ENCODE results near the gene KANTR. TPM values are rescaled to one million over a fixed set of nuclear protein-coding genes. Genes with fewer than 3 reads are reported as not detected.

The KANTR gene
- total and polyA plus RNA-seq, 2 experiments from 2014 or later: 6.4 to 15.5 TPM

DNA sequence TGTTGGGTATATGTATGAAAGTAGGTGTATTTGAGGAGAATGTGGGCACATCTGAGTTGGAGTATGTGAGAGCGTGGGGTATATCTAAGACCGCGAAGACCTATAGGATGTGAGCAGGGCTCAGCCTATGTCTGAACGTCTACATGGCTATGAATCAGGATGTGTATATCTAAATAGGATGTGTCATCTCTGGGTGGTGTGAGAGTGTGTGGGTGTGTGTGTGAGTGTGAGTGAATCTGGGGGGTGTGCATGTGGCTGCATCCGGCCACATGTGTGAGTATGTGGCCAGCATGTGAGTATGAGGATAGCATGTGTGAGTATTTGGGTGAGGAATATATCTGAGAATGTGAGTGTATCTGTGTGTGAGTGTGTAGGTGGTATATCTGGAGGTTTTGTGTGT, 37.6 kb upstream of the KANTR start:
- Histone ChIP-seq H3K79me2 (replicated peaks; ENCODE audit: insufficient read depth) (peaks cover 7% of the 10 kb centered on the region; the same call in 1 of the 2 replicates), H3K27ac (ENCODE audit: low read depth) (no peak overlapping the region), H3K4me3 (no peak overlapping the region), H3K27me3 (ENCODE audit: insufficient read depth) (no peaks in the 10 kb centered on the region), H2AFZ (no peak overlapping the region), H4K20me1 (replicated peaks; ENCODE audit: insufficient read depth) (no peaks in the 10 kb centered on the region), H3K9me2 (ENCODE audit: insufficient read depth) (no peaks in the 10 kb centered on the region), H3F3A (replicated peaks; ENCODE audit: low read depth) (no peaks in the 10 kb centered on the region), H3K4me2 (no peak overlapping the region), H3K4me1 (ENCODE audit: insufficient read depth) (no peaks in the 10 kb centered on the region), H3K36me3 (ENCODE audit: insufficient read depth) (no peaks in the 10 kb centered on the region)
- Mint-ChIP-seq H3K4me3 (no peak overlapping the region), H3K36me3 (ENCODE audit: low read depth) (0 out of 3 replicates have a peak, but pooled peaks cover 3% of the 10 kb centered on the region), H3K4me1 (no peaks in the 10 kb centered on the region), H3K9me3 (no peaks in the 10 kb centered on the region), H3K27me3 (ENCODE audit: insufficient read depth, low read depth, poor library complexity) (no peaks in the 10 kb centered on the region), H3K27ac (no peak overlapping the region)
- no peak for ATAC-seq
- TF ChIP-seq EZH2phosphoT487 (IDR thresholded peaks at IDR 0.05; ENCODE audit: unreplicated experiment) (no peak), EZH2 (IDR thresholded peaks at IDR 0.05; ENCODE audit: low read depth, unreplicated experiment) (no peak), NANOG (IDR thresholded peaks at IDR 0.05; ENCODE audit: borderline replicate concordance) (no peak), POLR2AphosphoS5 (IDR thresholded peaks at IDR 0.05; ENCODE audit: low read depth) (no peak), CREB1 (CRISPR knock-in tag; IDR thresholded peaks at IDR 0.05; ENCODE audit: low read depth) (no peak), ZNF114 (CRISPR knock-in tag; IDR thresholded peaks at IDR 0.05) (no peak), JUNB (IDR thresholded peaks at IDR 0.05; ENCODE audit: unreplicated experiment) (no peak)
- TF ChIP-seq, protein P1, sequence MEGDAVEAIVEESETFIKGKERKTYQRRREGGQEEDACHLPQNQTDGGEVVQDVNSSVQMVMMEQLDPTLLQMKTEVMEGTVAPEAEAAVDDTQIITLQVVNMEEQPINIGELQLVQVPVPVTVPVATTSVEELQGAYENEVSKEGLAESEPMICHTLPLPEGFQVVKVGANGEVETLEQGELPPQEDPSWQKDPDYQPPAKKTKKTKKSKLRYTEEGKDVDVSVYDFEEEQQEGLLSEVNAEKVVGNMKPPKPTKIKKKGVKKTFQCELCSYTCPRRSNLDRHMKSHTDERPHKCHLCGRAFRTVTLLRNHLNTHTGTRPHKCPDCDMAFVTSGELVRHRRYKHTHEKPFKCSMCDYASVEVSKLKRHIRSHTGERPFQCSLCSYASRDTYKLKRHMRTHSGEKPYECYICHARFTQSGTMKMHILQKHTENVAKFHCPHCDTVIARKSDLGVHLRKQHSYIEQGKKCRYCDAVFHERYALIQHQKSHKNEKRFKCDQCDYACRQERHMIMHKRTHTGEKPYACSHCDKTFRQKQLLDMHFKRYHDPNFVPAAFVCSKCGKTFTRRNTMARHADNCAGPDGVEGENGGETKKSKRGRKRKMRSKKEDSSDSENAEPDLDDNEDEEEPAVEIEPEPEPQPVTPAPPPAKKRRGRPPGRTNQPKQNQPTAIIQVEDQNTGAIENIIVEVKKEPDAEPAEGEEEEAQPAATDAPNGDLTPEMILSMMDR (conservative IDR thresholded peaks at IDR 0.05; ENCODE audit: low read depth in 2 of 2): no peak
- TF ChIP-seq, protein P2, sequence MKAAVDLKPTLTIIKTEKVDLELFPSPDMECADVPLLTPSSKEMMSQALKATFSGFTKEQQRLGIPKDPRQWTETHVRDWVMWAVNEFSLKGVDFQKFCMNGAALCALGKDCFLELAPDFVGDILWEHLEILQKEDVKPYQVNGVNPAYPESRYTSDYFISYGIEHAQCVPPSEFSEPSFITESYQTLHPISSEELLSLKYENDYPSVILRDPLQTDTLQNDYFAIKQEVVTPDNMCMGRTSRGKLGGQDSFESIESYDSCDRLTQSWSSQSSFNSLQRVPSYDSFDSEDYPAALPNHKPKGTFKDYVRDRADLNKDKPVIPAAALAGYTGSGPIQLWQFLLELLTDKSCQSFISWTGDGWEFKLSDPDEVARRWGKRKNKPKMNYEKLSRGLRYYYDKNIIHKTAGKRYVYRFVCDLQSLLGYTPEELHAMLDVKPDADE (IDR thresholded peaks at IDR 0.05): no peak
- TF ChIP-seq, protein P3, sequence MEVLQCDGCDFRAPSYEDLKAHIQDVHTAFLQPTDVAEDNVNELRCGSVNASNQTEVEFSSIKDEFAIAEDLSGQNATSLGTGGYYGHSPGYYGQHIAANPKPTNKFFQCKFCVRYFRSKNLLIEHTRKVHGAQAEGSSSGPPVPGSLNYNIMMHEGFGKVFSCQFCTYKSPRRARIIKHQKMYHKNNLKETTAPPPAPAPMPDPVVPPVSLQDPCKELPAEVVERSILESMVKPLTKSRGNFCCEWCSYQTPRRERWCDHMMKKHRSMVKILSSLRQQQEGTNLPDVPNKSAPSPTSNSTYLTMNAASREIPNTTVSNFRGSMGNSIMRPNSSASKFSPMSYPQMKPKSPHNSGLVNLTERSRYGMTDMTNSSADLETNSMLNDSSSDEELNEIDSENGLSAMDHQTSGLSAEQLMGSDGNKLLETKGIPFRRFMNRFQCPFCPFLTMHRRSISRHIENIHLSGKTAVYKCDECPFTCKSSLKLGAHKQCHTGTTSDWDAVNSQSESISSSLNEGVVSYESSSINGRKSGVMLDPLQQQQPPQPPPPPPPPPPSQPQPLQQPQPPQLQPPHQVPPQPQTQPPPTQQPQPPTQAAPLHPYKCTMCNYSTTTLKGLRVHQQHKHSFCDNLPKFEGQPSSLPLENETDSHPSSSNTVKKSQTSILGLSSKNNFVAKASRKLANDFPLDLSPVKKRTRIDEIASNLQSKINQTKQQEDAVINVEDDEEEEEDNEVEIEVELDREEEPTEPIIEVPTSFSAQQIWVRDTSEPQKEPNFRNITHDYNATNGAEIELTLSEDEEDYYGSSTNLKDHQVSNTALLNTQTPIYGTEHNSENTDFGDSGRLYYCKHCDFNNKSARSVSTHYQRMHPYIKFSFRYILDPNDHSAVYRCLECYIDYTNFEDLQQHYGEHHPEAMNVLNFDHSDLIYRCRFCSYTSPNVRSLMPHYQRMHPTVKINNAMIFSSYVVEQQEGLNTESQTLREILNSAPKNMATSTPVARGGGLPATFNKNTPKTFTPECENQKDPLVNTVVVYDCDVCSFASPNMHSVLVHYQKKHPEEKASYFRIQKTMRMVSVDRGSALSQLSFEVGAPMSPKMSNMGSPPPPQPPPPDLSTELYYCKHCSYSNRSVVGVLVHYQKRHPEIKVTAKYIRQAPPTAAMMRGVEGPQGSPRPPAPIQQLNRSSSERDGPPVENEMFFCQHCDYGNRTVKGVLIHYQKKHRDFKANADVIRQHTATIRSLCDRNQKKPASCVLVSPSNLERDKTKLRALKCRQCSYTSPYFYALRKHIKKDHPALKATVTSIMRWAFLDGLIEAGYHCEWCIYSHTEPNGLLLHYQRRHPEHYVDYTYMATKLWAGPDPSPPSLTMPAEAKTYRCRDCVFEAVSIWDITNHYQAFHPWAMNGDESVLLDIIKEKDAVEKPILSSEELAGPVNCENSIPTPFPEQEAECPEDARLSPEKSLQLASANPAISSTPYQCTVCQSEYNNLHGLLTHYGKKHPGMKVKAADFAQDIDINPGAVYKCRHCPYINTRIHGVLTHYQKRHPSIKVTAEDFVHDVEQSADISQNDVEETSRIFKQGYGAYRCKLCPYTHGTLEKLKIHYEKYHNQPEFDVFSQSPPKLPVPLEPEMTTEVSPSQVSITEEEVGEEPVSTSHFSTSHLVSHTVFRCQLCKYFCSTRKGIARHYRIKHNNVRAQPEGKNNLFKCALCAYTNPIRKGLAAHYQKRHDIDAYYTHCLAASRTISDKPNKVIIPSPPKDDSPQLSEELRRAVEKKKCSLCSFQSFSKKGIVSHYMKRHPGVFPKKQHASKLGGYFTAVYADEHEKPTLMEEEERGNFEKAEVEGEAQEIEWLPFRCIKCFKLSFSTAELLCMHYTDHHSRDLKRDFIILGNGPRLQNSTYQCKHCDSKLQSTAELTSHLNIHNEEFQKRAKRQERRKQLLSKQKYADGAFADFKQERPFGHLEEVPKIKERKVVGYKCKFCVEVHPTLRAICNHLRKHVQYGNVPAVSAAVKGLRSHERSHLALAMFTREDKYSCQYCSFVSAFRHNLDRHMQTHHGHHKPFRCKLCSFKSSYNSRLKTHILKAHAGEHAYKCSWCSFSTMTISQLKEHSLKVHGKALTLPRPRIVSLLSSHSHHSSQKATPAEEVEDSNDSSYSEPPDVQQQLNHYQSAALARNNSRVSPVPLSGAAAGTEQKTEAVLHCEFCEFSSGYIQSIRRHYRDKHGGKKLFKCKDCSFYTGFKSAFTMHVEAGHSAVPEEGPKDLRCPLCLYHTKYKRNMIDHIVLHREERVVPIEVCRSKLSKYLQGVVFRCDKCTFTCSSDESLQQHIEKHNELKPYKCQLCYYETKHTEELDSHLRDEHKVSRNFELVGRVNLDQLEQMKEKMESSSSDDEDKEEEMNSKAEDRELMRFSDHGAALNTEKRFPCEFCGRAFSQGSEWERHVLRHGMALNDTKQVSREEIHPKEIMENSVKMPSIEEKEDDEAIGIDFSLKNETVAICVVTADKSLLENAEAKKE (CRISPR knock-in tag; IDR thresholded peaks at IDR 0.05): no peak
- no peak for DNase-seq (ENCODE audit: low spot score)
